MM.1S (cell line): ENCODE results near the gene DOCK10.

ENCODE experiments used
- DNase-seq: peaks from one replicate; pipeline ENCODE4 v3.0.0-alpha.2; 2015
- H2AFZ ChIP-seq: fragments of 300-600 bp; sonication (generic); 2 replicates; pipeline ENCODE4 v1.6.0; 2016; ENCODE audit warnings: antibody characterized with exemption, low read length
- H3F3A ChIP-seq: fragments of 300-600 bp; sonication (generic); 2 replicates; pipeline ENCODE4 v1.6.1; 2016; ENCODE audit warnings: mild to moderate bottlenecking, antibody characterized with exemption, low read length, moderate library complexity, mixed read lengths; ENCODE audit not compliant: insufficient read depth
- H3K27ac ChIP-seq: fragments of 300-600 bp; sonication (generic); 2 replicates; pipeline ENCODE4 v1.5.1; 2016; ENCODE audit warnings: mild to moderate bottlenecking, low read length
- H3K27me3 ChIP-seq: fragments of 300-600 bp; sonication (generic); replicated peaks from 2 replicates; pipeline ENCODE4 v1.6.0; 2016; ENCODE audit warnings: low read length; ENCODE audit not compliant: insufficient read depth
- H3K36me3 ChIP-seq: fragments of 300-600 bp; sonication (generic); replicated peaks from 2 replicates; pipeline ENCODE4 v1.6.1; 2016; ENCODE audit warnings: mild to moderate bottlenecking, low read length, mixed read lengths; ENCODE audit not compliant: insufficient read depth
- H3K4me1 ChIP-seq: fragments of 300-600 bp; sonication (generic); 2 replicates; pipeline ENCODE4 v1.6.1; 2016; ENCODE audit warnings: low read length, mixed read lengths
- H3K4me2 ChIP-seq: fragments of 300-600 bp; sonication (generic); 2 replicates; pipeline ENCODE4 v1.6.0; 2016; ENCODE audit warnings: low read depth, low read length
- H3K4me3 ChIP-seq: fragments of 300-600 bp; sonication (generic); 2 replicates; pipeline ENCODE4 v1.5.1; 2016; ENCODE audit warnings: low read length, mixed read lengths
- H3K79me2 ChIP-seq: fragments of 300-600 bp; sonication (generic); 2 replicates; pipeline ENCODE4 v1.6.1; 2016; ENCODE audit warnings: mixed run types, low read length, mixed read lengths
- H3K9ac ChIP-seq: fragments of 300-600 bp; sonication (generic); 2 replicates; pipeline ENCODE4 v1.6.1; 2016; ENCODE audit warnings: low read length, mixed read lengths
- H3K9me2 ChIP-seq: fragments of 300-600 bp; sonication (generic); replicated peaks from 2 replicates; pipeline ENCODE4 v1.6.1; 2016; ENCODE audit warnings: mild to moderate bottlenecking, low read length, mixed read lengths; ENCODE audit not compliant: insufficient read depth
- H3K9me3 ChIP-seq: fragments of 300-600 bp; sonication (generic); replicated peaks from 2 replicates; pipeline ENCODE4 v1.6.1; 2016; ENCODE audit warnings: mild to moderate bottlenecking, low read length, mixed read lengths; ENCODE audit not compliant: insufficient read depth
- H4K20me1 ChIP-seq: fragments of 300-600 bp; sonication (generic); 2 replicates; pipeline ENCODE4 v1.6.1; 2016; ENCODE audit warnings: mild to moderate bottlenecking, low read length, moderate library complexity, mixed read lengths; ENCODE audit not compliant: insufficient read depth
- EZH2 ChIP-seq: fragments of 300-600 bp; sonication (generic); optimal IDR thresholded peaks from 2 replicates; pipeline ENCODE3; 2017; ENCODE audit warnings: low read depth, mild to moderate bottlenecking, antibody characterized with exemption, low read length, mixed read lengths
- EZH2phosphoT487 ChIP-seq: fragments of 300-600 bp; sonication (generic); IDR thresholded peaks from 2 replicates; pipeline ENCODE4 v1.6.1; 2018; ENCODE audit warnings: antibody characterized with exemption, low read length
- TF ChIP-seq, protein P1 (sequence below): fragments of 300-600 bp; sonication (generic); IDR thresholded peaks from 2 replicates; pipeline ENCODE4 v1.5.1; 2016; ENCODE audit warnings: antibody characterized with exemption, low read length, mixed read lengths

DOCK10 gene

DNA sequence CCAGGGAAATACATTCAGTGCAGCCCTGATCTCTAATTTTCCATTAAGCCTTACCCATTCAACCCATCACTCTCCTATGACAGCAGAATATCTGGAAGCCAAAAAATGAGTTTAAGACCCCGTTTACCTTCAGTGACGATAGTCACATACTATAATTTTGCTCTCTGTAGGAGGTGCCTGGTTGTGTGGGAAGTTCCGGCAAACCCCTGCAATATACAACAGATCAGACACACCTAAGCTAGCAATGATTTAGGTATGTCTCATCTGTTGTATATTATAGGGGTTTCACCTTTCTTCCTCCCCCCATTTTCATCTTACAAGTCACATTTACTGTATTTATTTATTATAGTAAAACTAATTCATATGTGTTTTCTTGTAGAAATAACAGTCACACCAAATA, 101.7 kb downstream of the DOCK10 start:
- Histone ChIP-seq H3K4me1 (peaks cover 20% of the 10 kb centered on the region), H3K27ac (no peak overlapping the region), H3F3A (peaks cover 5% of the 10 kb centered on the region; the same call in 1 of the 2 replicates), H3K4me2 (no peak overlapping the region), H4K20me1 (no peaks in the 10 kb centered on the region), H3K9me3 (no peaks in the 10 kb centered on the region), H3K9ac (no peak overlapping the region), H3K79me2 (peaks cover 52% of the 10 kb centered on the region), H3K9me2 (no peaks in the 10 kb centered on the region), H3K27me3 (no peaks in the 10 kb centered on the region), H3K4me3 (no peak overlapping the region), H3K36me3 (no peaks in the 10 kb centered on the region), H2AFZ (no peak overlapping the region)
- no peak for DNase-seq
- TF ChIP-seq, protein P1, sequence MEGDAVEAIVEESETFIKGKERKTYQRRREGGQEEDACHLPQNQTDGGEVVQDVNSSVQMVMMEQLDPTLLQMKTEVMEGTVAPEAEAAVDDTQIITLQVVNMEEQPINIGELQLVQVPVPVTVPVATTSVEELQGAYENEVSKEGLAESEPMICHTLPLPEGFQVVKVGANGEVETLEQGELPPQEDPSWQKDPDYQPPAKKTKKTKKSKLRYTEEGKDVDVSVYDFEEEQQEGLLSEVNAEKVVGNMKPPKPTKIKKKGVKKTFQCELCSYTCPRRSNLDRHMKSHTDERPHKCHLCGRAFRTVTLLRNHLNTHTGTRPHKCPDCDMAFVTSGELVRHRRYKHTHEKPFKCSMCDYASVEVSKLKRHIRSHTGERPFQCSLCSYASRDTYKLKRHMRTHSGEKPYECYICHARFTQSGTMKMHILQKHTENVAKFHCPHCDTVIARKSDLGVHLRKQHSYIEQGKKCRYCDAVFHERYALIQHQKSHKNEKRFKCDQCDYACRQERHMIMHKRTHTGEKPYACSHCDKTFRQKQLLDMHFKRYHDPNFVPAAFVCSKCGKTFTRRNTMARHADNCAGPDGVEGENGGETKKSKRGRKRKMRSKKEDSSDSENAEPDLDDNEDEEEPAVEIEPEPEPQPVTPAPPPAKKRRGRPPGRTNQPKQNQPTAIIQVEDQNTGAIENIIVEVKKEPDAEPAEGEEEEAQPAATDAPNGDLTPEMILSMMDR: no peak
- TF ChIP-seq EZH2: no peak

DNA sequence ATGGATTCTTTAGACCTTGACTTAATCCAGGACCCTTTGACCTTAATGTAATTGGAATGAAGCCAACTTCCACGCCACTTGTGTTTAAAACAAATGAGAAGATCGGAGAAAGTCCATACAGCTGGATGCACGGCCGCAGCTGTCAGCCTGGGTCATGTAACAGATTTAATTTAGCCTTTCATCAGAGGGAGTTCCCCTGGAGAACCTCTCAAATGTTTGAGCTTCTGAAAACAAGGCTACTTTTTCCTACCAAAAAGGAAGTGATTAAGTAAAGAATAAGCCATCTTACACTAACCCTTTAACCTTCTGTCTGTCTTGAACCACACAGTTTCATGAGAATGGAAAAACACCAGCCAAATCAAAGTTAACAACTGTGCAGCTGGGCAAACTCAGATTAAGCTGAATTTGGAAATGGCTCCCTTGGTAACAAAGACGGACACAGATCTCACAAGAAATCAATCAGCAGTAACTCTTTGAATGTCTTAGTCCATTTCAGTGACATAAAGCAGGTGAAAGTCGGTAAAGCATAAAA, 103.6 kb downstream of the DOCK10 start:
- Histone ChIP-seq H3K4me1 (peaks cover 20% of the 10 kb centered on the region), H2AFZ (no peak overlapping the region), H3K27ac (peak overlapping the region; percentile 24; the same call in 1 of the 2 replicates), H3K36me3 (no peaks in the 10 kb centered on the region), H3K9me2 (no peaks in the 10 kb centered on the region), H3K4me3 (no peak overlapping the region), H3K27me3 (no peaks in the 10 kb centered on the region), H3F3A (peaks cover 5% of the 10 kb centered on the region; the same call in 1 of the 2 replicates), H3K79me2 (peaks cover 52% of the 10 kb centered on the region), H3K9ac (no peak overlapping the region), H3K9me3 (no peaks in the 10 kb centered on the region), H3K4me2 (peak overlapping the region; percentile 11; the same call in 1 of the 2 replicates), H4K20me1 (no peaks in the 10 kb centered on the region)
- TF ChIP-seq, protein P1: no peak
- TF ChIP-seq EZH2phosphoT487: no peak
- TF ChIP-seq EZH2: no peak
- no peak for DNase-seq

DNA sequence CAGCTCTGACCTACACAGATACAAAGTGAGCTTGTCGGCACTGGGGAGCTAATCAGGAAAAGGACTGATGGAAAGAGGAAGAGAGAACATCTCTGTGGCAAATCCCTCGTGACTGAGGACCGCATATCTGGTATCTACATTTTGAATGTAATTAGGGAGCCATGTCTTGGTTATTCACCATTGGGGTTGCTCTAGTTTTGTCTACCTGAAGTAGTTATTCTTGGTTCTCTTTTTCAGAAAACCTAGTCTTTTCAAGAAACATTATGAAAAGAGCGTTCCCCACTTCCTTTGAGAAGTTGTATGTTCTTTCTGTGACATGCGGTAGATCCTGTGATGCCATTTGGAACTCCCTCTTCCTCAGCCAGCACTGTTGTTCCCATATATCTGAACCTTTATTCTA, 104.4 kb downstream of the DOCK10 start:
- Histone ChIP-seq H3K4me1 (peaks cover 20% of the 10 kb centered on the region), H2AFZ (no peak overlapping the region), H3K4me2 (peak overlapping the region; percentile 11; the same call in 1 of the 2 replicates), H3K4me3 (no peak overlapping the region), H3K79me2 (peaks cover 49% of the 10 kb centered on the region), H3K9me2 (no peaks in the 10 kb centered on the region), H3K27me3 (no peaks in the 10 kb centered on the region), H3K9ac (no peak overlapping the region), H3F3A (peaks cover 5% of the 10 kb centered on the region; the same call in 1 of the 2 replicates), H3K36me3 (no peaks in the 10 kb centered on the region), H4K20me1 (no peaks in the 10 kb centered on the region), H3K27ac (peak overlapping the region; percentile 24; the same call in 1 of the 2 replicates), H3K9me3 (no peaks in the 10 kb centered on the region)
- TF ChIP-seq, protein P1: no peak
- TF ChIP-seq EZH2phosphoT487 (no peak), EZH2 (no peak)
- DNase-seq: no peak
